Skeletal muscle tissue (tissue), 4 donors: ENCODE data around the gene CFB. TPM values are rescaled to one million over a fixed set of nuclear protein-coding genes. Genes with fewer than 3 reads are reported as not detected.

Experiments used
- H3K27ac ChIP-seq: one replicate; pipeline ENCODE4 v1.7.0; 2013; ENCODE audit warnings: mild to moderate bottlenecking, low read depth, low read length, inconsistent platforms
- H3K27me3 ChIP-seq, 3 donors: one replicate each; pipeline ENCODE4 v1.7.0; 2013; ENCODE audit warnings: low read length in 3 of 3; ENCODE audit not compliant: control insufficient read depth in 3 of 3, insufficient read depth in 3 of 3
- H3K36me3 ChIP-seq, 3 donors: one replicate each; pipeline ENCODE4 v1.7.0; 2013; ENCODE audit warnings: low read length in 3 of 3; ENCODE audit not compliant: control insufficient read depth in 3 of 3, insufficient read depth in 3 of 3
- H3K4me1 ChIP-seq, 3 donors: one replicate each; pipeline ENCODE4 v1.7.0; 2013; ENCODE audit warnings: low read length in 3 of 3, mild to moderate bottlenecking in 3 of 3; ENCODE audit not compliant: control insufficient read depth in 3 of 3, insufficient read depth in 3 of 3
- H3K4me3 ChIP-seq, 3 donors: one replicate each; pipeline ENCODE4 v1.7.0; 2013; ENCODE audit warnings: low read length in 3 of 3
- H3K9ac ChIP-seq, 3 donors: one replicate each; pipeline ENCODE4 v1.7.0; 2013; ENCODE audit warnings: low read length in 3 of 3, mild to moderate bottlenecking in 3 of 3, moderate library complexity in 2 of 3, low read depth in 1 of 3
- H3K9me3 ChIP-seq, 3 donors: one replicate each; pipeline ENCODE4 v1.7.0; 2013; ENCODE audit warnings: low read length in 3 of 3; ENCODE audit not compliant: control insufficient read depth in 3 of 3
- total RNA-seq: library from RNA; depleted of rRNA; stranded (reverse); fragments of >200 nt; gene quantifications from one replicate; pipeline ENCODE4 v1.2.3, GENCODE V29; 2014
- donor health status: Osteomylitis.

The CFB gene
- total RNA-seq, 1 donor from 2014 or later, result 3.7 TPM

DNA sequence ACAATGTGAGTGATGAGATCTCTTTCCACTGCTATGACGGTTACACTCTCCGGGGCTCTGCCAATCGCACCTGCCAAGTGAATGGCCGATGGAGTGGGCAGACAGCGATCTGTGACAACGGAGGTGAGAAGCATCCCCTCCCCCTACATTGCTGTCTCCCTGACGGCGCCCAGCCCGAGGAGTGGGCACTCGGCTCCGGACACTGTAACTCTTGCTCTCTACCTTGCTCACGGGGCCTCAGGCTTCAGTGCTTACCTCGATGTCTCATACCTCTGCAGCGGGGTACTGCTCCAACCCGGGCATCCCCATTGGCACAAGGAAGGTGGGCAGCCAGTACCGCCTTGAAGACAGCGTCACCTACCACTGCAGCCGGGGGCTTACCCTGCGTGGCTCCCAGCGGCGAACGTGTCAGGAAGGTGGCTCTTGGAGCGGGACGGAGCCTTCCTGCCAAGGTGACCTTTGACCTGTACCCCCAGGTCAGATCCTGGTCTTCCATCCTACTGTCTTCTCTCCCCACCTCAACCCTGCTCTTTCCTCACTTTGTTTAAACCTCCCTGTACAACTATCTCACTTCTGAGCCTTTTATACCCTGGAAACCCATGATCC is 1.3 kb downstream of the CFB start:
- Histone ChIP-seq H3K36me3 (peaks cover 10 to 16% (median 11%) of the 10 kb centered on the region in 3 donors), H3K9me3 (no peaks in the 10 kb centered on the region), H3K4me1 (peaks cover 15 to 21% (median 15%) of the 10 kb centered on the region in 3 donors), H3K4me3 (no peak overlapping the region), H3K9ac (no peak overlapping the region), H3K27ac (peak overlapping the region; percentile 86), H3K27me3 (peaks cover 12 to 32% (median 21%) of the 10 kb centered on the region in 3 donors)

DNA sequence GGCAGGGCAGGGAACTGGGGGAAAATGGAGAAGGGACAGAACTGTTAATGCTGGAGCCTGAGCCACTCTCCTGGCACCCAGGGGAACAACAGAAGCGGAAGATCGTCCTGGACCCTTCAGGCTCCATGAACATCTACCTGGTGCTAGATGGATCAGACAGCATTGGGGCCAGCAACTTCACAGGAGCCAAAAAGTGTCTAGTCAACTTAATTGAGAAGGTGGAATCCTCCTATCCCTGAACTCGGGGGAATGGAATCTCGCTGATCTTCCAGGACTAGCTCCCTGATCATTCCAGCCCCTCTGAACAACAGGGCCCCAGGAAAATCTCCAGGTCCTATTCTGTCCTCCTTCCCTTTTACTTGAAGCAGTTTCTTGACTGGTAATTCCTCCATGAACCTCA is 2.0 kb downstream of the CFB start:
- peaks cover 8 to 29% (median 15%) of the 10 kb centered on the region in 3 donors for H3K27me3 ChIP-seq
- no peaks in the 10 kb centered on the region for H3K9me3 ChIP-seq
- H3K4me1 ChIP-seq, result peaks cover 15 to 21% (median 15%) of the 10 kb centered on the region in 3 donors
- H3K27ac ChIP-seq, result no peak overlapping the region
- H3K9ac ChIP-seq, result no peak overlapping the region
- peaks cover 16 to 21% (median 17%) of the 10 kb centered on the region in 3 donors for H3K36me3 ChIP-seq
- no peak overlapping the region for H3K4me3 ChIP-seq

DNA sequence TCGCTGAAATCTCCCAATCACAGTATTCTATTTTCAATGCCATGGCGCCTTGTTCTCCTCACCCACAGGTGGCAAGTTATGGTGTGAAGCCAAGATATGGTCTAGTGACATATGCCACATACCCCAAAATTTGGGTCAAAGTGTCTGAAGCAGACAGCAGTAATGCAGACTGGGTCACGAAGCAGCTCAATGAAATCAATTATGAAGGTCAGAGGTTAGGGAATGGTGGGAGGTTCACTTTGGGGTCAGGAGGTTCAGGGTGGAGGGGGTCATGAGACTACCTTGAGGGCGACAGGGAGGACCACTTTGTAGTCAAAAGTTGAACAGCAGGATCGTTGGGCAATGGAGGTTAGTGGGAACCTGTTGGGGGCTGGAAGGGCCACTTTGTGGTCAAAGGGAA is 2.4 kb downstream of the CFB start:
- Histone ChIP-seq H3K4me1 (peaks cover 15 to 21% (median 15%) of the 10 kb centered on the region in 3 donors), H3K9ac (no peak overlapping the region), H3K27ac (no peak overlapping the region), H3K27me3 (peaks cover 8 to 24% (median 10%) of the 10 kb centered on the region in 3 donors), H3K9me3 (no peaks in the 10 kb centered on the region), H3K4me3 (no peak overlapping the region), H3K36me3 (peaks cover 20 to 26% (median 20%) of the 10 kb centered on the region in 3 donors)

DNA sequence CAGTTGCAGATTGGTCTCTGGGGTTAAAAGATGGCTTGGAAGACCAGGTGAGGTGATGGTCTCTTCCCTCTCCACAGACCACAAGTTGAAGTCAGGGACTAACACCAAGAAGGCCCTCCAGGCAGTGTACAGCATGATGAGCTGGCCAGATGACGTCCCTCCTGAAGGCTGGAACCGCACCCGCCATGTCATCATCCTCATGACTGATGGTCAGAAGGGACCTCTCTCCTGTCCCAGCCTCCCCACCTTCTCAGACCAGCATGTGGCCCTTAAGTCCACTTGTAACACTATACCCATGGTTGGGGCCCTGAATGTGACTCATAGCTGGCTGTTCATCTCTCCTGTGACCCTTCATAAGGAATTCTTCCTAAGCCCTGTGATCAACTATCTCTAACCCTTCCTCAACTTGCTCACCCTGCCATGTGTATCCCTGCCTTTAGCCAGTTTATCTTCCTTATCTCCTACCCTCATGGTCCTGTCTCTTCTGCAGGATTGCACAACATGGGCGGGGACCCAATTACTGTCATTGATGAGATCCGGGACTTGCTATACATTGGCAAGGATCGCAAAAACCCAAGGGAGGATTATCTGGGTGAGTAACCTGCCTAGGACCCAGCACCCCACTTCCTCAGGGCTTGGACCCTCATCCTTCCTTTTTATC is 3.0 kb downstream of the CFB start:
- H3K36me3 ChIP-seq, result peaks cover 23 to 31% (median 26%) of the 10 kb centered on the region in 3 donors
- no peak overlapping the region for H3K4me3 ChIP-seq
- H3K4me1 ChIP-seq, result peaks cover 15 to 21% (median 15%) of the 10 kb centered on the region in 3 donors
- H3K27me3 ChIP-seq, result peaks cover 4 to 22% (median 5%) of the 10 kb centered on the region in 3 donors
- no peak overlapping the region for H3K9ac ChIP-seq
- no peaks in the 10 kb centered on the region for H3K9me3 ChIP-seq
- no peak overlapping the region for H3K27ac ChIP-seq

DNA sequence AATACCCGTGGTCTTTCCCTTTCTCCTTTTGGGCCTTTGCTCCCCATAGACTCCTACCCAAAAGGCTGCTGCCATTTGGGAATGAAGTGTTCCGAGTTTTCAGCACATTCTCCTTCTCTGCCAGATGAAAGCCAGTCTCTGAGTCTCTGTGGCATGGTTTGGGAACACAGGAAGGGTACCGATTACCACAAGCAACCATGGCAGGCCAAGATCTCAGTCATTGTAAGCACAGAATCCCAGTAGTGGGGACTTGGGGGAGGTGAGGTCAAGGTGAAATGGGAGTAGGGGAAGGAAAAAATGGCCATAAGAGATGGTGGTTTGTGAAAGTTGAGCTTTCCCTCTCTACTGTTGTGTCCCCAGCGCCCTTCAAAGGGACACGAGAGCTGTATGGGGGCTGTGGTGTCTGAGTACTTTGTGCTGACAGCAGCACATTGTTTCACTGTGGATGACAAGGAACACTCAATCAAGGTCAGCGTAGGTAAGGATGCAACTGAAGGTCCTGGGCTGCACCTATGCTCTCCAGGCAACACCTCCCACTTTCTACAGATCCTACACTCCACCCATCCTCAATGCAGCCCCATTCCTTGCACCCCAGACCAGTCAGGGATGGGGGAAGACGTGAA is 4.1 kb downstream of the CFB start:
- no peak overlapping the region for H3K9ac ChIP-seq
- H3K27ac ChIP-seq, result no peak overlapping the region
- H3K4me1 ChIP-seq, result peaks cover 13 to 16% (median 15%) of the 10 kb centered on the region in 3 donors
- H3K9me3 ChIP-seq, result no peaks in the 10 kb centered on the region
- H3K36me3 ChIP-seq, result peaks cover 35 to 42% (median 37%) of the 10 kb centered on the region in 3 donors
- H3K27me3 ChIP-seq, result peaks cover 3 to 16% (median 3%) of the 10 kb centered on the region in 3 donors
- H3K4me3 ChIP-seq, result no peak overlapping the region

DNA sequence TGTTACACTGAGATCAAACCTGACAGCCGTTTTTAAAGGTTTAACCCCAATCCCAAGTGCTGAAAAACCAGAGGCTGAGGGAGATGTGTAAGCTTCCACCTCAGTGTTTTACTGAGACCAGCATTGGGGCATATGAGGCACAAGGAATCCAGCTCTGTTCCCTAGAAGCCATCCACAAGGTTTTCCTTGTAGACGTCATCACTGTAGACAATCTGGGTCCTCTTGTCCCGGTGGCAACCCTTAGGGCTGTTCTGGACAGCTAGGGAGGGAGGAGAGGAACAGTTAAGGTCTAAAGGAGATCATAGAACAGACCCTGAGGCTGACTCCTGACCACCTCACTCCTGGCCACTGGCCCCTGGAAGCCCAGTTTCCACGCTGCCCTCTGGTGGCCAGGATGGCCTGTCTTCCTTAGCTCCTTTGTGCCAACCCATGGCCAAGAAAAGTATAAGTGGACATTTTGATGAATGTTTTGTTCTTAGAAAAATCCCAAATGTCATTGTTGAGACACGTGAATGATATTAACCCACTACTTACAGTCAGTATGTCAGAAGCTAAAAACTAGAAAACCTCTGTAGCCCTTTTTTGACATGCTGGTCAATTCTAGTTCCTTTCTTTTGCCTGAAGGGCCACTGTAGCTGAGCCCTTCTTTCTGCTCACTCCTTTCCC is 6.4 kb downstream of the CFB start:
- Histone ChIP-seq H3K4me1 (peaks cover 0 to under 1% (median 0%) of the 10 kb centered on the region in 3 donors), H3K27me3 (no peaks in the 10 kb centered on the region), H3K27ac (no peak overlapping the region), H3K4me3 (no peak overlapping the region), H3K9me3 (no peaks in the 10 kb centered on the region), H3K36me3 (peaks cover 47 to 59% (median 52%) of the 10 kb centered on the region in 3 donors), H3K9ac (no peak overlapping the region)

DNA sequence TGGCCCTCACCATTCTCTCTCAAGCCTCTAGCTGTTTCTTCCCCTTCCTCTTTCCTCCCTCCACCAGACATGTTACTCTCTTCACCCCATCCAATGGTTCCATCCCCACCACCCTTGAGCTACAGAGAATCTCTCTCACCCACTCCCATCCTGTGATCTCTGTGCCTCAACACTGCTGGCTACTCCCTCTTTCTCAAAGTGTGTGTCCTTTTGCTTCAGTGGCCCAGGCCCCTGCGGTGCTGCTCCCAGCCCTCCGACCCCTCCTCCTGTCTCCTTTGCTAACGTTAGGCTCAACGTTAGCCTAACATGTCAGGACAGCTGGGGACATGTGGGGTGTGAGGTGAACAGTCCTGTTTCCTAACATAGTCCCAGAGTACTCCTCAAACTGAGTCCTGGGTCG is 7.0 kb downstream of the CFB start:
- H3K36me3 ChIP-seq, result peaks cover 47 to 59% (median 52%) of the 10 kb centered on the region in 3 donors

DNA sequence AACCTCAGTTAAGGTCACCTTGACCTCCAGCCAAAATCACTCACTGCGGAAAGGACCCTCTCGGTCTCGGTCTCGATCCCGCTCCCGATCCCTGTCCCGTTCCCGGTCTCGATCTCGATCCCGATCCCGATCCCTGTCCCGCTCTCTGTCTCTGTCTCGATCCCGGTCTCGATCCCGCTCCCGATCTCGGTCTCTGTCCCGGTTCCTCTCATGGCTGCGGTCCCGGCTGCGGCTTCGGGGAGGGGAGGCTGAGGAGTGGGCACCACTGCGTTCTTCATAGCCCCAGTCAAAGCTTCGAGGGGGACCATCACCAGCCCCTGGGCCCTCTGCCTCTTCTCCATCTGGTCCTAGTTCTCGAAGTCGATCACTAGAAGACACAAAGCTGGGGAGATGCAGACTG is 8.6 kb downstream of the CFB start:
- Histone ChIP-seq H3K27me3 (no peaks in the 10 kb centered on the region), H3K9ac (no peak overlapping the region), H3K27ac (no peak overlapping the region), H3K36me3 (peaks cover 49 to 59% (median 52%) of the 10 kb centered on the region in 3 donors), H3K4me1 (peaks cover 14 to 17% (median 15%) of the 10 kb centered on the region in 3 donors), H3K4me3 (no peak overlapping the region), H3K9me3 (no peaks in the 10 kb centered on the region)

More for the DNA sequence above, 7.0 kb downstream of the CFB start:
- peaks cover 2 to 5% (median 3%) of the 10 kb centered on the region in 3 donors for H3K4me1 ChIP-seq
- no peak overlapping the region for H3K9ac ChIP-seq
- H3K4me3 ChIP-seq, result no peak overlapping the region
- H3K27ac ChIP-seq, result no peak overlapping the region
- H3K27me3 ChIP-seq, result no peaks in the 10 kb centered on the region
- H3K9me3 ChIP-seq, result no peaks in the 10 kb centered on the region

DNA sequence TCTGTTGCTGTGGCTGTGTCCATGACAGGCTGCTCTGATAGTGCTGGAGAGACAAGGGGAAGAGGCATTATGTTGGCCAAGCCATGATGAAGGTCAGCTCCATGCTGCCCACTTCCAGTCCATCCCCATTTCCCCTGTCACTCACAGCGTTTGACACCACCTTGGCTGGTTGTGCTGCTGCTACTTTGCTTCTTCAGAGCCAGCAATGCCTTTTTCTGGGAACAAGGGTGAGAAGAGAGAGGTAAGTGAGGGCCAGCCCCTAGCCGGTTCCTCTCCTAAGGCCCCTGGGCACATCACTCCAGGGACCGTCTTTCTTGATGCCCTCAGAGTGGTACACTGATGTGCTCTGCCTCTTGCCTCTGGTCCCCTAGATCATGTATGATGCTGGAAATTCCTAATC is 10.9 kb downstream of the CFB start:
- no peaks in the 10 kb centered on the region for H3K27me3 ChIP-seq
- H3K27ac ChIP-seq, result no peak overlapping the region
- H3K9me3 ChIP-seq, result no peaks in the 10 kb centered on the region
- H3K4me3 ChIP-seq, result no peak overlapping the region
- H3K4me1 ChIP-seq, result peaks cover 19 to 25% (median 21%) of the 10 kb centered on the region in 3 donors
- H3K36me3 ChIP-seq, result peaks cover 62 to 64% (median 63%) of the 10 kb centered on the region in 3 donors
- no peak overlapping the region for H3K9ac ChIP-seq
